HG03159 (cell line): ENCODE data around the gene CFAP68.
"Not testable (repeated sequence)": the region's sequence is repeated elsewhere in the genome, so short reads cannot be mapped to it uniquely, and the experiment has no call there.

Source experiments
- ATAC-seq: cut with Tn5 transposase; IDR thresholded peaks from one replicate; pipeline ENCODE4 v1.9.1; 2021; ENCODE audit warnings: mild to moderate bottlenecking, moderate library complexity; ENCODE audit not compliant: unreplicated experiment

The CFAP68 gene

DNA sequence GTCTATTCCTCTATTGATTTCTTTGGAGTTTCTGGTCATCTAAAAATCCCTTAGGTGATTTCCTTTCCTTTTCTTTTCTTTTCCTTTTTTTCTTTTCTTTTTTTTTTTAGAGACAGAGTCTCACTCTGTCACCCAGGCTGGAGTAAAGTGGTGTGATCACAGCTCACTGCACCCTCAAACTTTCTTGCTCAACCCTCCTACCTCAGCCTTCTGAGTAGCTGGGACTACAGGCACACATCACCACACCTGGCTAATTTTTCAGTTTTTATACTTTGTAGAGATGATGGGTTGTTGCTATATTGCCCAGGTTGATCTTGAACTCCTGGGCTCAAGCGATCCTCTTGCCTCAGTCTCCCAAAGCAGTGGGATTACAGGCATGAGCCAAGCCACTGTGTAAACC is 37.4 kb downstream of the CFAP68 start:
- no peak for ATAC-seq

DNA sequence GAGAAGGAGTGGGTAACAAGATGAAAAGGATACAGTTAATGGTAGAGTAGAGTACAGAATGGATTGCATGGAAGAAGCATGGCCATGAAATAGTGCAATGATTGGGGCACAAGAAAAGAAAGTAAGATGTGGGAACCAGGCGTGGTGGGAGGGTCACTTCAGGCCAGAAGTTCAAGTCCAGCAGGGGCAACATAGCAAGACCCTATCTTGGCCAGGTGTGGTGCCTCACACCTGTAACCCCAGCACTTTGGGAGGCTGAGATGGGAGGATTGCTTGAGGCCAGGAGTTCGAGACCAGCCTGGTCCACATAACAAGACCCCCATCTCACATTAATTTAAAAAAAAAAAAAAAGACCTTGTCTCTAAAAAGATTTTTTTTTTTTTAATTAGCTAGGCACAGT is 38.0 kb downstream of the CFAP68 start:
- ATAC-seq, result no peak

DNA sequence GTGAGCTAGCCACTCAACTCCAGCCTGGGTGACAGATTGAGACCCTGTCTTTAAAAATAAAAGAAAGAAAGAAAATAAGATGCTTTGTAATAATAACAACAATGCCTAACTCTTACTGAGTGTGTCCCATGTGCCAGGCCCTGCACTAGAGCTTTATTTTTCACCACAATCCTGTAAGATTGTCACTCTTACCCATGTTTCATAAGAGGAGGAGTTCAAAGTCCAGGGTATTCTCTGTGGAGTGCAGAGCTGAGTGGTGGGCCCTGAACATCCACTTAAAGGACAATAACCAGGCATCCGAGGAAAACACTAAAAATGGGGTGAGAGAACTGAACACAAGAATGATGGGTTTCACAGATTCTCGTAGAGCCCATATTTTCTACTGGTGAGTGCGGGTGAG is 38.4 kb downstream of the CFAP68 start:
- no peak for ATAC-seq

DNA sequence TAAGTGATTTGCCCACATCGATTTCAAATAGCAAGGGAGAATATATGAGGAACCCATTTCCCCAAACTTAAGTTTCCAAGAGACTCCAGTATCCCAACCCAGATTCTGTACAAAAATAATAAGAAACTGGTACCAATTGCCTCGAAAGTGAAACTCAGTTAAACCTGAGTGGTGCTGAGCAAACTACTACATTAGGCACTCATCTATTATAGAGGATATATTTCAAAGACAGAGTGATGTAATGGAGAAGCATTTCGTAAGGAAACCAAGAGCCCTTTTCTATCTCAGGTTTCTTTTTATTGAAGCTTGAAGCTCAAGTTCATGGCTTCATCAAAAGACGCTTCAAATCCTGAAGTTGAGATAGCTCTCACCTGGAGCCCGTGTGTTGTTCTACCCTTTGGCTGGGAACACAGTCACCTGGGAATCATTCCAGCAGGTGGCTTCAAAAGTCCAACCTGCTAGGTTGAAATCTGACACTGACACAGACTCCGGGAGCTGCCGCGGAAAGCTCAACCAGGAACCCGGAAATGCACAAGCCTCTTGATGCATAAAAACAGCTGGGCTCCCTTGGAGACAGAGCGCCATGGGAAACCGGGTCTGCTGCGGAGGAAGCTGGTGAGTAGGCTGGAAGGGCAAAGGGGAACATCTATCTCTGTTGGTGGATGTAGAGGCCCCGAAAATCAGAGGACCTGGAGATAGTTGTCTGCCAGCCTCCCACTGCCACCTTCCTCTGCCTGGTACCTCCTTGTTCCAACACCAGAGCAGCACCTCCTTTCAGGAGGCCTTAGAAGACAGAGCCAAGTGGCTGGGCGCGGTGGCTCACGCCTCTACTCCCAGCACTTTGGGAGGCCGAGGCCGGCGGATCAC is 39.3 kb downstream of the CFAP68 start, which contains the start of gene C11orf52:
C11orf52 (plus strand) TSS at position 524 of the 867 bp plus-strand sequence; CDS start at position 584, 60 bp downstream.
- ATAC-seq, result no peak

DNA sequence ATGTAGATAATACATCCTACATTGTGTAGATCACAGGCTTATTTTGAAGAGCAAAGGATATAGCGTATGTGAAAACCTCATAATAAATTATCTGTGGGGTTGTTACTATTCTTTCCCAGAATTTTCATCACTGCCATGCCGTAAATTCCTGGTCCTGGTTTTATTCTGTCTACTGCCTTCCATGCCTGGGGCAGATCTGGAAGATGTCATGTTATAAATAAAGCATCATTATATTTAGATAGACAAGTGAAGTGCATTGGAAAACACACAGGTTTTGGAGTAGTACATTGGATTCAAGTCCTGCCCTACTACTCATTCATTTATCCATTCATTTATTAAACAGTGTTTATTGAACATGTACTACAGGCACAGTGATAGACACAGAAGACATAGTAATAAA is 41.6 kb downstream of the CFAP68 start:
- ATAC-seq, result no peak

DNA sequence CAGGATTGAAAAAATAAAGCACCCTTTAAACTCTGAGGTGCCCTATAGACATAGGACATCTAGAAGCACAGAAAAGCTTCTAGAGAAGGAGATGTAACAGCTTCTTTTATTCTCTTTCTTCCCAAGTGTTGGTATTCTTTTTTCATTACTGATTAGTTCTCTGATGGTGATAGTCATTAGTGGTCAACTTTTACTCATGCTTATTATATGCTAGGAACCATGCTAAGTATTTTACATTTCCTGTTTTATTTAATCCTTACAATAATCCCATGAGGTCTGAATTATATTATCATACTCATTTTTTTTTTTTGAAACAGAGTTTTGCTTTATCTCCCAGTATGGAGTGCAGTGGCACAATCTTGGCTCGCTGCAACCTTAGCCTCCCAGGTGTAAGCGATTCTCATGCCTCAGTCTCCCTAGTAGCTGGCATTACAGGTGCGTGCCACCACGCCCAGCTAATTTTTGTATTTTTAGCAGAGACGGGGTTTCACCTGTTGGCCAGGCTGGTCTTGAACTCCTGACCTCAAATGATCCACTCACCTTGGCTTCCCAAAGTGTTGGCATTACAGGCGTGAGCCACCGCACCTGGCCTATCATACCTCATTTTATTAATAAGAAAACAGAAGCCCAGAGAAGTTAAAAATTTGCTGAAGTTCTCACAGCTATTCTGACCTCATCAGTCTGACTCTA is 42.3 kb downstream of the CFAP68 start:
- no peak for ATAC-seq

DNA sequence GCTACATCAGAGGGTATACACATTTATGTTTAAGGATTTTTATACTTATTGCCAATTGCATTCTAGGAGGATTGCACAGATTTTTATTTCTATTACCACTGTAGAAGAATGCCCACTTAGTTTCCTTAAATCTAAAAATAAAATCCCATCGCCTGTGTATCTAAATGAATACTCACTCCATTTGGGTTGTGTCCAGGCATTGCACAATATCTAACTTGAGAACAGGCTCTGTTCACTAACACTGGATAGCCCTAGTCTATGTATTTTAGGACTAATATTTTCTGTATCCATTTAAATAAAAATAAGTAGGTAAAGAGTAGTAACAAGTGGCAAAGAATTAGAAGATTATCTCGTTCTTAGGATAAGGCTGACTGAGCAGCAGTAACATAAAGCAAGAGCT is 43.5 kb downstream of the CFAP68 start:
- no peak for ATAC-seq

DNA sequence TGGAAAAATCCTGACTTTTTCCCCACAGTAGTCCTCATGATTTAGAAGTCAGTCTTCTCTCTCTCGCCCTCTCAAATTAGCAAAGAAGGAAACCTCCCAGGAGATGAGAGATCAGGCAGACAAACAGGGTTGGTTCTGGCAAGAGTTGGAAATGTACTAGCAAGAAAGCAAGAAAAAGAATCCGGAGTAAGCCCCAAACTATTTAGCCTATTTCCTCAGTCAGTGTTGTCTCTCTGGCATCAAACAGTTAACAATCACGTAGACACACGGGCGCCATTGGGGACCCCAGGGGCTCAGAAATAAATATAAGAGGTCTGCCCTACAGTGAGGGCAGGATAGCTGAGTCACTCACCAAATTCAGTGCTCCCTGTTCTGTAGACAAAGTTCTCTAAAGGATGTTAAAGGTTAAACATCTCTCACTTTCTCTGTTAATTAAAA is 44.0 kb downstream of the CFAP68 start:
- ATAC-seq, result no peak

DNA sequence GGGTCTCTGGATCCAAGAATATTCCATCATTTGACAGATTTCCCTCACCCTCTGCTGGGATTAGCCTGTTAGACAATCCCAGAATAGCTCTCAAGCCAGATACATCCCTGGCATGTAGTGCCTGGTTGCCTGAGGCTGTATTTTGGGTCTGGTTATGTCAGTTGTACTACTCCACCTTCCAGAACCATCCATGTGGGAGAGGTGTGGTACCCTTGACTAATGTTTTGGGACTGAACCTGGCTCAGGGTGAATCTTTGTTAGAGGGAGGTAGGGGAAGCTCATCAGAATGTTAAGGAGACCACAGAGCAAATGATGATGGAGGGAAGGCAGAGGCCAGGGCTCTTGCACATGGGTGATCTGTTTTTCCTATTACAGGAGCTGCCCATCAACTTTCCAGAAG is 44.6 kb downstream of the CFAP68 start:
- no peak for ATAC-seq

DNA sequence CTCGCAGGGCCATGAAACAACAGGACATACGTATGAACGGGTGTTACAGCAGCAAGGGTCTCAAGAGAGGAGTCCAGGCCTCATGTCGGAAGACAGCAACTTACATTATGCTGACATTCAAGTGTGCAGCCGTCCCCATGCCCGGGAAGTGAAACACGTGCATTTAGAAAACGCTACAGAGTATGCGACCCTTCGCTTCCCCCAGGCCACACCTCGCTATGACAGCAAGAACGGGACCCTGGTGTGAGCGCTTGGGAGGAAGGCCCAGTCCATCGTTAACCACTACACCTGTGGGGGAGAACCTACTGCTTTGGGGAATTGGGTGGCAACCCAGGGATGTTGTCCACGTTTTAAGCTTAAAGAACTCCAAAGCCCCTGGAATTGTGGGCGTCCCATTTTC is 46.6 kb downstream of the CFAP68 start:
- ATAC-seq, result no peak

DNA sequence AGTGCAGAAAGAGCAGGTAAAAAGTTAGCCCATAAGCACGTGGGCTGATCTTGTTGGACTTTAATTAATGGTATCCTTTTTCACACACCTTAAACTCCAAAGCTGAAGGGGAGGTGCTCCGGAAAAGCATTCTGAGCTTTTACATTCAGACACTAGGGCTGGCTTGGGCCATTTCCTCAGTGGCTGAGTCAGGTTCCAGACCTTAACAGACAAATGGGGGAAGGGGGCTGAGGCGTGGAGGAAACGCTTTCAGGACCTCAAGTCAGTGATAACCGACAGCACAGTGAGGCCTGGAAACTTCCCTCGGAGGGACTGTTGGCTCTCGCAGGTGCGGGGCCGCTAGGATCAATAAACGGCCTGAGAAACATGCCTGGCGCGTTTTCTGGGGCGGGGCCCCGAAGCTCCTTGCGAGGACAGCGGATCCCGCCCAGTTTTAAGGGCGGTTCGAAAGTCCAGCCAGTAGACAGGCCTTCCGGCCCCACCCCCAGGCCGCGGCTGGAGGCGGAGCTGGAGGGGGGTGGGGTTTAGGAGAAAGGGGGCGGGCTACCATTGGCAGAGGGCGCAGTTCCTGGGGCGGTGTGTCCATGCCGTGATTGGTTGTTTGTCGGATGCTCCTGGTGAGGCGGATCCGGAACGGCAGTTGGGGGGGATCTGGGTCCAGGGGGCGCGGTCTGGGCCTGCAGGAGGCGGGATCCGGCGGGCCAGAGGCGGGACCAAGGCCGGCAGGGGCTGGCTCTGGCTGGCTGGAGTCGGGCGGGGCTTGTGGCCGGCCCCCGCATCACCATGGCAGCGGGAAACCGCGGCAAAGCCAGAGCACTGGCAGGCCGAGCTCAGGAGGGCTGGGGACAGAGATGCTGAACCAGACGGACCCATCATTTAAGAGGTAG is 47.4 kb downstream of the CFAP68 start:
- peak; percentile 91 for ATAC-seq

DNA sequence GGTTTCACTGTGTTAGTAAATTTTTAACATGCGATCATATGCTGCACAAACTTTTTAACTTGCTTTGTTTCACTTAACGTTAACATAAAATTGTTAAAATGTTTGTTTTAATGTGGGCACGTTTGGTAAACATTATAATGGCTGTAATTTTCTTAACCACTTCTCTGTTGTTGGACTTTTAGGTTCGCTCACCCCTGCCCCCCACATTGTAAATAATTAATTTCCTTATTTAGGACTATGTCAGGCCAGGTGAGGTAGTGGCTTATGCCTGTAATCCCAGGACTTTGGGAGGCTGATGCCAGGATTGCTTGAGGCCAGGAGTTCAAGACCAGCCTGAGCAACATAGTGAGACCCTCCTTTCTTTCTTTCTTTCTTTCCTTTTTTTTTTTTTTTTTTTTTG is 51.1 kb downstream of the CFAP68 start:
- no peak for ATAC-seq

DNA sequence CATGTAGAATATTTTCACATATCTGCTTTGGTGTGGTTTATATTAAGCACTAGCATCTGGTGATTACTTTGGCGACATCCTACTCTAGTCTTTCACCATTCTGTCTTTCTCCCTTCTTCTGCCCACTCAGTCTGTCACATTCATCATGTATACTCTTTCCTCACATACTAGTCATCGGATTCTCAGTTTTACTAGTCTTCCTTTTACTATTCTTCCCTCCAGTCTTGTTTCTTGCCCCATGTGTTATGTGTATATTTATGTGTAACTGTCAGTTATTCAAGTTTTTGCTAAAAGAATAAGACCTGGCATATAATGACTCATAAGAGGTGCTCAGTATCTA is 53.2 kb downstream of the CFAP68 start:
- ATAC-seq, result no peak

DNA sequence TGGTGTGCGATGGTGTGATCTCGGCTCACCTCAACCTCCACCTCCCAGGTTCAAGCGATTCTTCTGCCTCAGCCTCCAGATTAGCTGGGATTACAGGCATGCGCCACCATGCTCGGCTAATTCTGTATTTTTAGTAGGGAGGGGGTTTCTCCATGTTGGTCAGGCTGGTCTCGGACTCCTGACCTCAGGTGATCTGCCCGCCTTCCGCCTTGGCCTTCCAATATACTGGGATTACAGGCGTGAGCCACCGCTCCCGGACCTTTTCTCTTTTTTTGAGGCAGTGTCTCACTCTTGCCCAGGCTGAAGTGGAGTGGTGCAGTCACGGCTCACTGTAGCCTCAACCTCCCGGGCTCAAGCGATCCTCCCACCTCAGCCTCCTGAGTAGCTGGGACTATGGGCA is 53.8 kb downstream of the CFAP68 start:
- ATAC-seq, result not testable (repeated sequence)

DNA sequence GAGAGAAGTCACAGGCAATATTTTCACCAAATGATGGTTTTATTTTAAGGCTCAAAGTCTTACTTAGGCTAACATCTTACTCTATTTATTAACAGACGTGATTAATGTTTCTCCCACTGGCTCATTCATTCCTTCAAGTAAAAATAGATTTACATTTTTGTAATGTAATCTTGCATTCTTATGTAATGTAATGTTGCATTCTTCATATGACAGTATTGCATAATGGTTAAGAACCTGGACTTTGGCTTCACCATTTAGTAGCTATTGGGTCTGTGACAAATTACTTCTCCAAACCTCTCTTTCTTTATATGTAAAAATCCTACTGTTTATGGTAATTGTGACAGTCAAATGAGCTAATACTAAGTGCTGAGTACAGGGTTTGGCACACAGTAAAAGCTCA is 54.5 kb downstream of the CFAP68 start:
- no peak for ATAC-seq

DNA sequence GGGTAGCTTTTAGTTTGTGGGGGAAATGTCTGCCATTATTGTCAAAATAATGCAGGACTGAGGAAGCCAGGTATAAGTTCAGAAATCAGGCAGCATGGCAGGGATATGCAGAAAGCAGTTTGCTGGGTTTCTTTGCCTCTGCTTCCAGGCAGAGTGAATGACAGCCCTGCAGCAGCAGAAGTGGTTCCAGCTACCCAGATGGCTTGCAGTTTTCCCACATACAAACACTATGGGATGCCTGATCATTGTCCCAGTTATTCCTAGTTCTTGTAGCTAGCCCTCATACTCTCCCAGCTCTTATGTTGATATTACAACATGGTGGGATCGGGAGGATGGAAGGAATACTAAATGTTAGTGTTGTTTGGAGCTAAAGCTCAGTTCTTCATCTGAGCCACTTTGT is 55.0 kb downstream of the CFAP68 start:
- no peak for ATAC-seq
